ENCODE measurements around the gene FAHD2A.

FAHD2A gene

DNA sequence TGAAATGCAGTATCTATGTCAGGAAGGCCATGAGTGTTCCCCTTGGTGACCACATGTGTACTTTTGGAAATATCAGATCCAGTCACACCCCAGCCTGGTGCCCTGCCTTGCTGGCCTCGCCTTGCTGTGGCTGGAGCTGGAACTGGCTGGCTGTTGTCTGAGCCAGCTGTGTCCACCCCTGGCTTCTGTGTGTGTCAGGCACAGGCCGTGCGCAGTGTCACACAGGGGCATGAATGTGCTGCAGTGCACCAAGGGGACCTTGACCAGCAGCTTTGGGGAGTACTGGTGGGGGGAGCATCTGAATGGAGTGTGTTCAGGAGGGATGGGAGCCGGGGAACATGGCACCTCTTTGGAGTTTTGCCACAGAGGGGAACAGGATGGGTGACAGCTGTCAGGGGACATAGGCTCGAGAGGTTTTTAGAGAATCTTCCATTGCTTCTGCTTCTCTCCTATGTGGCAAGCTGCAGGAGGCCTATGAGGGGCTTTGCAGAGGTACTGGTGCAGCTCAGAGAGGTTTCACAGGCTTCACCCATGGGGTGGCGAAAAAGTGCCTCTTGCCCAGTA is 44.7 kb upstream of the FAHD2A start:
- TF ChIP-seq, protein P1, sequence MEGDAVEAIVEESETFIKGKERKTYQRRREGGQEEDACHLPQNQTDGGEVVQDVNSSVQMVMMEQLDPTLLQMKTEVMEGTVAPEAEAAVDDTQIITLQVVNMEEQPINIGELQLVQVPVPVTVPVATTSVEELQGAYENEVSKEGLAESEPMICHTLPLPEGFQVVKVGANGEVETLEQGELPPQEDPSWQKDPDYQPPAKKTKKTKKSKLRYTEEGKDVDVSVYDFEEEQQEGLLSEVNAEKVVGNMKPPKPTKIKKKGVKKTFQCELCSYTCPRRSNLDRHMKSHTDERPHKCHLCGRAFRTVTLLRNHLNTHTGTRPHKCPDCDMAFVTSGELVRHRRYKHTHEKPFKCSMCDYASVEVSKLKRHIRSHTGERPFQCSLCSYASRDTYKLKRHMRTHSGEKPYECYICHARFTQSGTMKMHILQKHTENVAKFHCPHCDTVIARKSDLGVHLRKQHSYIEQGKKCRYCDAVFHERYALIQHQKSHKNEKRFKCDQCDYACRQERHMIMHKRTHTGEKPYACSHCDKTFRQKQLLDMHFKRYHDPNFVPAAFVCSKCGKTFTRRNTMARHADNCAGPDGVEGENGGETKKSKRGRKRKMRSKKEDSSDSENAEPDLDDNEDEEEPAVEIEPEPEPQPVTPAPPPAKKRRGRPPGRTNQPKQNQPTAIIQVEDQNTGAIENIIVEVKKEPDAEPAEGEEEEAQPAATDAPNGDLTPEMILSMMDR (IDR thresholded peaks at IDR 0.05; ENCODE audit: extremely low read depth, missing control alignments) = no peak
- DNase-seq (ENCODE audit: low spot score) = no peak

DNA sequence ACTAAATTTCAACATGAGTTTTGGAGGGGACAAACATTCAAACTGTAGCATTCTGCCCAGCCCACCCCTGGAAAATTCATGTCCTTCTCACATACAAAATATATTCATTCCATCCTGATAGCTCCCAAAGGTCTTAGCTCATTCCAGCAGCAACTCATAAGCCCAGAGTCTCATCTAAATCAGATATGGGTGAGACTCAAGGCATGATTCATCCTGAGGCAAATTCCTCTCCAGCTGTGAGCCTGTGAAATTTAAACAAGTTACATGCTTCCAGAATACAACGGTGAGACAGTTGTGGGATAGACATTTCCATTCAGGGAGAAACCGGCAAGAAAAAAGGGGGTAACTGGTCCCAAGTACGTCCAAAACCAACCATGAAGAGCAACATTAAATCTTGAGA is 43.5 kb upstream of the FAHD2A start:
- TF ChIP-seq, protein P1 (IDR thresholded peaks at IDR 0.05; ENCODE audit: extremely low read depth, missing control alignments) = no peak
- DNase-seq (ENCODE audit: low spot score) = no peak

DNA sequence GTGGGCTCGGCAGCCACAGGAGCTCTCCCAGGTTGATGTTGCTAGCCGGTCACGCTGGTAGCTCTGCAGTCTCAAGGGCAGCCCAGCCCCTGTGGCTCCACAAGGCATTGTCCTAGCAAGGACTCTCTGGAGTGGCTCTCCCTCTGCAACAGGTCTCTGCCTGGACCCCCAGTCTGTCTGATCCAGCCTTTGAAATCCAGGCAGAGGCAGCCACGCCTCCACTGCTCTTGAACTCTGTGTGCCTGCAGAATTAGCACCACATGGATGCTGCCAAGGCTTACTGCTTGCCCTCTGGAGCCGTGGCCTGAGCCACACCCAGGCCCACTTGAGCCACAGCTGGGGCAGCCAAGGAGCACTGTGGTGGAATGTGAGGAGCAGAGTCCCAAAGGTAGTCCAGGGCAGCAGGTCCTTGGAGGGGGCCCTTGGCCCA is 43.0 kb upstream of the FAHD2A start:
- TF ChIP-seq, protein P1 (IDR thresholded peaks at IDR 0.05; ENCODE audit: extremely low read depth, missing control alignments) = no peak
- DNase-seq (ENCODE audit: low spot score) = no peak

DNA sequence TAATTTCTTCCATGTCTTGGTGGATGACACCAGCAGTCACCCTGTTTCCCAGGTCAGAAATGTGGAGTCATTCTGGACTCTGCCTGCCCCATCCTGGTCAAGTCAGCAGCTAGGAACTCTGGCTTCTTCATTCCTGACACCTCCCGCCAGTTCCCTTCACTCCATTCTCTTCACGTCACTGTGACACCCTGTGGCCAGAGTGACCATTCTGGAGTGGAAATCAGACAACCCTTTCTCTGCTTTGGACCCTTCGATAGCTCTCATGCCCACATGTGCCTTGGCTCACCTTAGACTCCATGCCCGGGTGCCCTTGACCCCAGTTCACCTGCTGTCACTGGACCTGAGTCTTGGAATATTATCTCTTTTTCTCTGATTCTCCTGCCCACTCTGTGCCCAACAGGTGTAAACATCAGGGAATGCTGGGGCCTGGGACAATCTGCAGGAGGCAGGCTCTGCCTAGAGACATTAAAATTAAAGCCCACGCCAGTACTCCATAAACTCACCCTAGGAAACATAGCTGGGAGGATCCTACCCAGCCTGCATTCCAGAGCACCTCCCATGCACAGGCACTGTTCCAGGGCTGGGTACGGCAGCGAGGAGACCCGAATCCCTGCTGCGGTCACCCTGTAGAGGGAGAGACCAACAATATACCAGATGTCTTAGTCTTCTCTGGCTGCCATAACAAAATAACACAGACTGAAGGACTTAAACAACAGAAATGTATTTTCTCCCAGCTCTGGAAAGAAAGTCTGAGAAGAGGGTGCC is 41.1 kb upstream of the FAHD2A start:
- no peak for DNase-seq (ENCODE audit: low spot score)
- TF ChIP-seq, protein P1 (IDR thresholded peaks at IDR 0.05; ENCODE audit: extremely low read depth, missing control alignments) = no peak

DNA sequence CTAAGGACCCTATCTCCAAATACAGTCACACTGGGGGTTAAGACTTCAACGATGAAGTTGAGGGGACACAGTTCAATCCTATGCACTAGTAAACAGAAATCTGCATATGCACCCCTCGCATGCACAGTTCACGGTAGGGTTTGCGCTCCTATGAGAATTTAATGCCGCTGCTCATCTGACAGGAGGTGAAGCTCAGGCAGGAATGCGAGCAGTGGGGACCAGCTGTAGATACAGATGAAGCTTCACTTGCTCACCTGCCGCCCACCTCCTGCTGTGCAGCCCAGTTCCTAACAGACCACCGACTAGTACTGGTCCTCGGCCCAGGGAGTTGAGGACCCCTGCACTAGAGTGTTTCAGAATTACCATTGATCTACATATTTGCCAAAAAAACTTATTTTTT is 40.0 kb upstream of the FAHD2A start:
- TF ChIP-seq, protein P1 (IDR thresholded peaks at IDR 0.05; ENCODE audit: extremely low read depth, missing control alignments) = no peak
- no peak for DNase-seq (ENCODE audit: low spot score)

DNA sequence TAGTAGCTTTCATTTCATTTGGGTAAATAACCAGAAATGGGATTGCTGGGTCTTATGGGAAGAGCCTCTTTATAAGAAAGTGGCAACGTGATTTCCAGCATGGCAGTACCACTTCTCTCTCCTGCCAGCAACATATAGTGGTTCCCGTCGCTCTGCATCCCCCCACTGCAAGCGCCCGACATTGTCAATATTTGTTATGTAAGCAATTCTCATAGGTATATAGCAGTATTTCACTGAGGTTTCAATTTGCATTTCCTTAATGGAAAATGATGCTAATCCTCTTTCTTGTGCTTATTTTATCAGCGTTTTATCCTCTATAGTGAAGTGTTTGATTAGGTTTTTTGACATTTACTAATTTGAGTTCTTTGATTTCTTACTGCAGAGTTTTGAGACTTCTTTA is 36.0 kb upstream of the FAHD2A start:
- DNase-seq (ENCODE audit: low spot score) = no peak
- TF ChIP-seq, protein P1 (IDR thresholded peaks at IDR 0.05; ENCODE audit: extremely low read depth, missing control alignments) = no peak

DNA sequence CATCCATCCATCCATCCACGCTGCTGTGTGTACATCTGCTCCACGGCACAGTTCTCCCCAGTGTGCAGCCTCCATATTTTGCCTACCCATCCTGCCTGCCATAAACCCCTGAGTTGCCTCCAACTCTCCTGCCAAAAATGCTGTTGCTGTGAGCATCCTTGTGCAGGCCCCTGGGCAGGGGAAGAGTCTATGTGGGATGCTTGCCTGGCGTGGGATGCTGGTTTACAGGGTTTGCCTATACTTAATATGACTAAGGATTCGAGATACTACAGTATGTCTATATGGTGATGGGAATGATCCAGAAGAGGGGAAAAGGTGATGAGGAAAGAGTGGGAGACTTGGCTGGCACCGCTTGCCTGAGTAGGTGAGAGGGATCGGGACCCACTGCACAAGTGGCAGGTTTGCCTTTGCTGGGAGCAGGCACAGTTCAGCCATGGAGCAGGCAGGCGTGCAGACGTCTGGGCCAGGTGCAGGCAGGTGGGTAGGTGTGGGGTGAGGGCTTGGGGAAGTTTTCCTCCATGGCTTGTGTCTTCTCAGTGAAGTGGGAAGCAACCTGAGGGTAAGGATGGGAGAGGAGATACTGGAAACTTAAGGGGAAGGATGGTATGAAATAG is 30.2 kb upstream of the FAHD2A start:
- no peak for DNase-seq (ENCODE audit: low spot score)
- TF ChIP-seq, protein P1 (IDR thresholded peaks at IDR 0.05; ENCODE audit: extremely low read depth, missing control alignments) = no peak

Measured in GM20000 (cell line).